Daoy (cell line): ENCODE results near the gene APBB1IP. TPM values are rescaled to one million over a fixed set of nuclear protein-coding genes. Genes with fewer than 3 reads are reported as not detected.
"Not testable (repeated sequence)": the region's sequence is repeated elsewhere in the genome, so short reads cannot be mapped to it uniquely, and the experiment has no call there.

Experiments used
- DNase-seq: peaks from one replicate; pipeline ENCODE4 v3.0.0-alpha.2; 2015; ENCODE audit warnings: low read depth
- total RNA-seq: library from RNA; depleted of rRNA; stranded (reverse); fragments of >200 nt; shearing (Covaris generic); gene quantifications from 2 replicates; pipeline ENCODE4 v1.2.3, GENCODE V29; 2014; rRNA removed

APBB1IP gene, protein sequence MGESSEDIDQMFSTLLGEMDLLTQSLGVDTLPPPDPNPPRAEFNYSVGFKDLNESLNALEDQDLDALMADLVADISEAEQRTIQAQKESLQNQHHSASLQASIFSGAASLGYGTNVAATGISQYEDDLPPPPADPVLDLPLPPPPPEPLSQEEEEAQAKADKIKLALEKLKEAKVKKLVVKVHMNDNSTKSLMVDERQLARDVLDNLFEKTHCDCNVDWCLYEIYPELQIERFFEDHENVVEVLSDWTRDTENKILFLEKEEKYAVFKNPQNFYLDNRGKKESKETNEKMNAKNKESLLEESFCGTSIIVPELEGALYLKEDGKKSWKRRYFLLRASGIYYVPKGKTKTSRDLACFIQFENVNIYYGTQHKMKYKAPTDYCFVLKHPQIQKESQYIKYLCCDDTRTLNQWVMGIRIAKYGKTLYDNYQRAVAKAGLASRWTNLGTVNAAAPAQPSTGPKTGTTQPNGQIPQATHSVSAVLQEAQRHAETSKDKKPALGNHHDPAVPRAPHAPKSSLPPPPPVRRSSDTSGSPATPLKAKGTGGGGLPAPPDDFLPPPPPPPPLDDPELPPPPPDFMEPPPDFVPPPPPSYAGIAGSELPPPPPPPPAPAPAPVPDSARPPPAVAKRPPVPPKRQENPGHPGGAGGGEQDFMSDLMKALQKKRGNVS
- total RNA-seq = not detected in 2 replicates

DNA sequence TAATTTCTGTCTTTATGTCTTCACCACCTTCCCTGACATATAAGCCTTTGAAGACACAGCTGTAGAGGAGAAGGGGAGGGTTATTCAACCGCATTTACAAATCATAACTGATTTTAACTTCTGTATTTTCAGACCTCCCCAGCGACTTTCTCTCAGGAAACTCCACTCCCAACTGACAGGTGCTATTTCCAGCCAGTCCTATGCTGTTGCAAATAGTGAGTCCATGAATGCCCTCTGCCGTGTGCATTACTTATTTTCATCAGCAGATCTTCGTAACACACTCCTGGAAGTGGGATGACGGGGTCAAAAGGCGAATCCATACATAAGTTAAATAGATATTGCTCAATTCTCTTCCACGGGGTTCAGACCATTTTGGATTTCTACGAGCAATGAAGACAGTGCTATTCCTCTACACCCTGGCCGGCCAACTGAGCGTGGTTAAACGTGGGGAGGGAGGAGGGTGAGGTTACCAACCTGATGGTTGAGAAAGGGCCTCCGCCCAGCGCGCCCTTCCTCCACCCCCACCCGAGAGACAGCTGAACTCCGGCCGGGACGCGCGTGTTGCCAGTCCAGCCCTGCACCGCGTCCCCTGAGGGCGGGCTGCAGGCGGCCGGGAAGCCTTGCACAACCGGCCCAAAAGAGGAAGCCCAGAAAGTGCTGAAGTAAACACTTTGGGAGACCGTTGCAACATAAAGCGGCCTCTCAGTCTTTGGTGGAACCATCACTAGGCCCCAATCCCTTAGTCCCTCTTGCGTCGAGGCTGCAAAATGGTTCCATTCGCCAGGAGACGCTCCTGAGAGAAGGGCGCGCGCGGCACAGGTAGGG is at the start of gene APBB1IP:
APBB1IP (plus strand) TSS at position 705 of the 825 bp plus-strand sequence. CDS start 53,986 bp downstream, outside the sequence.
- DNase-seq = no peak

DNA sequence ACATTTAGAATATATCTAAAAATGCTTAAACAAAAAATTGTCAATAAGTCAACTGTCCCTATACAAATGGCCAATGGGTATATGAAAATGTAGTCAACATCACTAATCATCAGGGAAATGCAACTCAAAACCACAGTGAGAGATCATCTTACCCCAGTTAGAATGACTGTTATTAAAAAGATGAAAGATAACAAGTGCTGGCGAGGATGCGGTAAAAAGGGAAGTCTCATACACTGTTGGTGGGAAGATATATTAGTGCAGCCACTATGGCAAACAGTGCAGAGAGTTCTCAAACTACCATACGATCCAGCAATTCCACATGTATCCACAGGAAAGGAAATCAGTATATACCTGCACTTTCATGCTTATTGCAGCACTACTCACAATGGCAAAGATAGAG is 48.6 kb upstream of the APBB1IP start:
- no peak for DNase-seq

DNA sequence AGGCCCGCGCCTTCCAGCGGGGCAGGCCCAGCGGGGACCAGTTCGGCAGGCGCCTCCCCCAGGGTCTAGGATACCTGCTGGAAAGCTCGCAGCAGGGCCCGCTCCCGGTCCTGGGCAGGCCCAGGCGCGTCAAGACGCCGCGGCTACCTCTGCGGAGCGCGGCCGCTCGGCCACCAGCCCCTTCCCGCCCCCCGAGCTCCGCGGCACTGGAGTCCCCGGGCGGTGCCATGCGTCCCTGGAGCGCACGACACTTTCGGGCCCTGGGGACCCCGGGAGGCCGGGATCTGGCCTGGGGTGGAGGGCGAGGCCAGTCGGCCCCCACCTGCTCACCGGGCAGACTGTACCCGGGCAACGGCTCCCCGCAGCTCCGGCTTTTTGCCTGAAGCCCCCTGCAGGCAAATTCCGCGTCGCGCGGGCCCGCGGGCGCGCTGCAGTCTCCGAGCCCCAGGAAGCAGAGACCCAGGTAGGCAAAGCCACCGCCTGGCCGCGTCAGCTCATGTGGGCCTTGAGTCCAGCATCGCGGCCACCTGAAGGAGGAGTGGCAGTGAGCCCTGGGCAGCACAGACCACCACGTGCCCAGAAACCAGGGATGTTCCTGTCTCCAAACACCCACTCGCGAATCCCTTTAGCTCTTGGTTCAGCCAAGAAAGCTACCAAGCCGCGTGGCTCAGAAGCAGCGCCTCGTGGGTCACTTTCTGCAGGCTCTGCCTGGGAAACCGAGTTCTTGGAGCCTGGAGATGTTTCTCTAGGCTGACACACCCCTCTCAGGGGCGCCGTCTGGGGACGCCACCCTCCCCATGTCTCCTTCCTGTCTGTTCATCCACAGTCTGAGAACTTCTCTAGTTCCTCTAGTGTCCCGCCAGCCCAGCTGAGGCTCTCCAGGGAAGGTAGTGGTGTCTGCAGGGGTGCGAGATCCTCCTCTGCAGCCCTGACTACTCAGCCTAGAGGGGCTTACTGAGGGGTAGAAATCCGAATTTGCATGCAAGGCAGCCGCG is 46.1 kb upstream of the APBB1IP start:
- peak; percentile 2 for DNase-seq

DNA sequence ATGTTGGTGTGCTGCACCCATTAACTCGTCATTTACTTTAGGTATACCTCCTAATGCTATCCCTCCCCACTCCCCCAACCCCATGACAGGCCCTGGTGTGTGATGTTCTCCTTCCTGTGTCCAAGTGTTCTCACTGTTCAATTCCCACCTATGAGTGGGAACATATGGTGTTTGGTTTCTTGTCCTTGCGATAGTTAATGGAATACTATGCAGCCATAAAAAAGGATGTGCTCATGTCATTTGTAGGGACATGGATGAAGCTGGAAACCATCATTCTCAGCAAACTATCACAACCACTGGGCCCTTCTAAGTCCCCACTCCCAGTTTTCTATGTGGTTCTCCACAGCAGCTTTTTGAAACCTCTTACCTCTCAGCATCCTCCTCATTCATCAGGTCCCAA is 39.8 kb upstream of the APBB1IP start:
- DNase-seq = not testable (repeated sequence)

DNA sequence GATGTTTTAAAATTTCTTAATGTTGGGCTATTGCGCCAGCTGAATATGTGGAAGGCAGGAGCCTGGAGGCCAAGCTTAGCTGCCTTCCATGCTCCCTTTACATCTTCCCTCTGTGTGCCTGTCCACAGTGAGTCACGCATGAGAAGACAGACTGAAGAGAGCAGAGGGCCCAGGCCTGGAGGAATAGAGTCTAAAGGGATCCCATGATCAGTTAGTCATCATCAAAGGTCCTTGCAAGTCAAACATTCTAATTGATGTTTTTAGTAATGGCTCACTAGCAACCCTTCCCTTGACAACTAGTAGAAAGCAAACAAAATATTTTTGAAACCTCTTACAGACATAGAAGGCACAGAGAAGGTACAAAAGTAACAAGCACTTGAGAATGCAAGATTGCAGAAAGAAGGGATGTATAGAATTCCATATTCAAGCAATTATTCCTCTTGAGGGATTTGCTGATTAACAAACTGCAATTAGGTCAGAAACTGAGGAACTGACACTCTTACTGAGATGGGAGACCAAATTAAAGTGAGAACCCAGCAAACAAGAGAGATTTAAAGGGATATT is 30.7 kb upstream of the APBB1IP start:
- DNase-seq = peak; percentile 66

DNA sequence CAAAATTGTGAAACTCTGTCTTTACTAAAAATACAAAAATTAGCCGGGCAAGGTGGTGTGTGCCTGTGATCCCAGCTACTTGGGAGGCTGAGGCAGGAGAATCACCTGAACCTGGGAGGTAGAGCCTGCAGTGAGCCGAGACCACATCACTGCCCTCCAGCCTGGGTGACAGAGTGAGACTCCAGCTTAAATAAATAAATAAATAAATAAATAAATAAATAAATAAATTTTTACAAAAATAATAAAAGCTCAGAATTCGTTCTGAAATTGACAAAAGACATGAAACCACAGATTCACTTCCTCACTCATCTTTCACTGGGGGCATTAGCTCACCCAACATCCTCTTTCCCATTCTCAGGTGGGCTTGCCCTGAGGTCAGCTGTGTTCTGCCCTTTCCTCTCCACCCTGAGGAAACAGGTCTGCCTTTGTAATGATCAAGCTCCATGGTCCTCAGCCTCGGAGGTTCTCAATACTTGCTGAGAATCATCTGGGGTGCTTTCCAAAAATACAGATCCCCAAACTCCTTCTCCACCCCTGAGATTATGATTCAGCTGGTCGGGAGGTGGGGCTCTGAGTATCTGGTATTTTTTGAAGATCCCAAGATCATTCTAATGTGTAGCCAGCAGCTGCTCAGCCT is 29.2 kb upstream of the APBB1IP start:
- no peak for DNase-seq

DNA sequence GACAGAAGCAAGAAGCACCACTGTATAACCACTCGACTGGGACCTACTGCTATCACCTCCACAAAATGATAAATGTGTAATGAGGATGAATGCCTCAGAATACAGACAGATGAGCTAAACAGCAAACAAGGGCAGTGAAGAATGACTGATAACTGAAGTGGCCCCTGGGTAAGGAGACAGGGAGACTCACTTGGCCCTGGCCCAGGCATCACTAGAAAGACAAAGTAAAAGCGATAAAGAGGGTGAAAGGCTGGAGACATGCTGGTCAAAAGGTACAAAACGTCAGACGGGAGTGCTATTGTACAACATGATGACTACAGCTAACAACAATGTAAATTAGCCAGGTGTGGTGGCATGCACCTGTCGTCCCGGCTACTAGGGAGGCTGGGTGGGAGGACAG is 27.8 kb upstream of the APBB1IP start:
- no peak for DNase-seq

DNA sequence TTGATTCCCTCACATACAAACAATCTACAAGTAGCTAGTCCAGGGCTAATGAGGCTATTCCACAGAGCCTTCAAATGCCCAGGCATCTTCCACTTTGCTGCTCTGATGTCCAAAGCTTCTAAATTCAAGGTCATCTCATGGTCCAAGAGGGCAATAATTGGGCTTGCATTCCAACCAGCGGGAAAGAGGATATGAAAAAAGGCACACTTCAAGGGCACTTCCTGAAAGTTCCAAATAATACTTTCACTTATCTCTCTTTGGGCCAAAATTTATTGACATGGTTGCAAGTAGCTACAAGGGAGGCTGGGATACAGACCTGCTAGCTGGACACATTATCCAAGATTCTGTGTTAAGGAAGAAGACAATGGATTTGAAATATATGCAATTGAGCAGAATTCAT is 25.2 kb upstream of the APBB1IP start:
- no peak for DNase-seq

DNA sequence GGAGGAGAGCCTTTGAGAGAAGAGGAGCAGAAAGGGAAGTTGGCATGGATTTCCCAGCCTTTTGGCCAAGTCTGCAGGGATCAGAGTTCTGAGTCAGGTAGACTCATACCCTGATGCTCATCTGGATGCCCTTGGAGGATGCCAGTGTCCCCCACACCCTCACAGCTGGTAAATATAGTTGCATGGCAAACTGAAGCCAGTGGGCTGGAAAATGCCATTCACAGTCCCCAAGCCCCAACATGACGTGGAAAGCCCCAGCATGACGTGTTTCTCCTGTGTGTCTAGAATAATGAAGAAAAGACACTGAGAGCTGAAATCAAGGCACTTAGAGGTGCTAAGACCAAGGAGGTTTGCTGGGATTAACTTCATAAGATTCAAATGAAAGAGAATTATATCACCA is 24.8 kb upstream of the APBB1IP start:
- no peak for DNase-seq

DNA sequence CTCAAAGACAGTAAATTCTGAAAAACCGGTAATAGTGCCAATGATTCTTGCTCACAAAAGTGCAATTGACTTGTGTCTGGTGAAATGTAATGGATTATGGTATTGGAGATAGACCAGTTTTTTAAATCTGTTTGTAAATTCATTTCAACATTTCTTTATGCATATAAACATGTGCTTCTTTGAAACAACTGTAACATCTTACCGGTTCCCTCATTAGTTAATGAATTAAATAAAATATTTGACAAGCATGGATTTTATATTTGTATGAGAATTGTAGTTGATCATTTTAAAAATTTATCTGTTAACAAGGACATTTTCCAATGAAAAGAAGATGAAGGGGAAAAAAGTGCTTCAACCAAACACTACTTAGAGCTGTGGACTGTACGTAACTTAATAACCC is 21.0 kb upstream of the APBB1IP start:
- no peak for DNase-seq

DNA sequence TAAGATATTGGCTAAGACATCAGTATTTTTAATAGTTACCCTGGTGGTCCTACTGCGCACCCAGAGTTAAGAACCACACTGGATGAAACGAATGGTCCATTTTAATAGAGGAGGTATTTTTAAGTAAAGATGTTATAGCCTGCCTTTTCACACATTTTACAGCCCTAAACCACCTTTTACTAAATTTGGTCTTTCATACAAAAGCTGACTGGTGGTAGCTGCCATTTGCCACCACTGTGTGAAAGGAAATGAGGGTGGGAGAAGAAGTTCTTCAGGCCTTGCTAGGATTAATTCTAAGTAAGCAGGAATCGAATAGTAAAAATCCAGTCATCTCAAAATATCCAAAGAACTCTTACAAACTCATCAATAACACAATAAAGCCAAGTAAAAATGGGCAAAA is 15.2 kb upstream of the APBB1IP start:
- DNase-seq = no peak

DNA sequence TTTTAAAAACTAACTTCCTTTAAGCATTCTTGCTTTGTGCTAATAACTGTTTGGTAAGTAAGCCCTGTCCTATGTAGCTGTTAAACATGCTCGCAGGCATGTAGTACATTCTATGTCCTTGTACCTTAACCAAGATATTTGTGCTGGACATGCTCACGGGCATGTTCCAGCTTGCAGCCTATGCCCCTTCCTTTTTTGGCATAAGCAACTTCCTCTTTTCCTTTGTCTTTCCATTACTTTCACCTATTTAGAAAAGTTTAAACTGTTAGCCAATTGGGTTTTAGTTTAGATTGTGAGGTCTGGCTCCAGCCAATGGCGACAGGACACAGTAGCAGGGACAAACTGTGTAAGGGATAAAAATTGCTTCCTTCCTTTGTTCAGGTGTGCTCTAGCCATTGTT is 14.4 kb upstream of the APBB1IP start:
- no peak for DNase-seq

DNA sequence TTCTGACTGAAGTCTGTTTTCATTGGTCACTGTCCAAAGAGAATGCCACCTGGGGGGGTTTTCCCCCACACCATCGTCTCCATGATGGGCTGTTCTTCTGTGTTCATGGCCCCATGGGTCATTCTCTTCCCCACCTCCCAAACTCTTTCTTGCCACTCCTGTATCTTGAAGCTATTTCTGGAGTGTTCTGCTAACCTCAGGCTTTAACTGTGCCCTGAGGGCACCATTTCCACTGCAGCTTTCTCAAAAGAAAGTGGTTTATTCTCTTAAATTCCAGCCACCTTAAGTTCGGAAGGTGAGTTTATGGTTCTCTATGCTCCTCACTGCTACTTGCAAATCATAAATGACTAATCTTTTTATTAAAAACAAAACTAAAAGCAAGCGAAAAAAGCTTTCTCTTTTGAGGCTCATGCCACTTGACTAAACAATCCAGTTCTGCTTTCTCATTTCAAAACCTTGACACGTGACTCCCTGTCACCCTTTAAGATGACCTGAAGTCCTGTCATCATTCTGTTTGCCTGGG is 7.4 kb upstream of the APBB1IP start:
- DNase-seq = no peak

DNA sequence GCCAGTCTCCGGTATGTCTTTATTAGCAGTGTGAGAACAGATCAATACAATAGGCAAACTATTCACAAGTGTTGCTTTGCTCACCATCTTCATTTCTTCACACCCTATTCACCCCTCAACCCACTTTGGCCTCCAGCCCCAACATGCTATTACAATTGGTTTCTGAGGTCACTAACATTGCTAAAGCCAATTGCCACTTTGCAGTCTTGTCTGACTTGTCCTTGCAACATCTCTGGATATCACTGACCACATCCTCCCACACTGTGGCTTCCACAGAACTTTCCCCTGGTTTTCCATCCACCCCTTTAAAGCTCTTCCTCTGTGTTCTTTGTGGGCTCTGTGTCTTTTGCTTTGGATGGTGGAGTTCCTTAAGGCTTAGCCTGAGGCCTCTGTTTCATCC is 5.2 kb upstream of the APBB1IP start:
- DNase-seq = no peak

DNA sequence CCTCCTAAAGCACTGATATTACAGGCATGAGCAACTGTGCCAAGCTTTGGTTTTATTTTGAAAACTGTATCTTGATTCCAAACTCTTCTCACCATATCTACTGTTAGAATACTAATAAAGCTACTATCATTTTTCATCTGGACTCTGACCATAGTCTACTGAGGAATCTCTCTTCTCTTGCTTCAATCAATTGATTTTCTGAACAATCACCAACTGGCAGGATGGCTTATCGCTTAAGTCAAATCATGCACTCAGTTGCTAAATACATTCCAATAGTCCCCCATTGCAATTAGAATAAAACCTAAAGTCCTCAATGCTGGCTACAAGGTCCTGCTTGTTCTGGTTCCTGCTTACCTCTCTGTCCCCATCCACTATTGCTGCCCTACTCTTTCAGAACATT is 2.3 kb upstream of the APBB1IP start:
- no peak for DNase-seq

DNA sequence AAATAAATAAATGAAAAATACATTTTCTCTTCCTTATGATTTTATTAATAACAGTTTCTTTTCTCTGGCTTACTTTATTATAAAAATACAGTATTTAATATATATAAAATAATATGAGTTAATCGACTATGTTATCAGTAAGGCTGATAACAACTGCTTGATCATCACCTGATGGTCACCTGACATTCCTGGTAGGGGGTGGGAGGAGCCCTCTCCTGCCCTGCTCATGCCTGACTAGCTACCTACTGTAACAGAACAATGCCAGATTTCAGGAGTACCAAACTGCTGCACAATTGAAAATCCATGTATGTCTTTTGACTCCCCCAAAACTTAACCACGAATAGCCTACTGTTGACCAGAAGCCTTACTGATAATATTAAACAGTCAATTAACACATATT is 1.3 kb upstream of the APBB1IP start:
- DNase-seq = no peak

DNA sequence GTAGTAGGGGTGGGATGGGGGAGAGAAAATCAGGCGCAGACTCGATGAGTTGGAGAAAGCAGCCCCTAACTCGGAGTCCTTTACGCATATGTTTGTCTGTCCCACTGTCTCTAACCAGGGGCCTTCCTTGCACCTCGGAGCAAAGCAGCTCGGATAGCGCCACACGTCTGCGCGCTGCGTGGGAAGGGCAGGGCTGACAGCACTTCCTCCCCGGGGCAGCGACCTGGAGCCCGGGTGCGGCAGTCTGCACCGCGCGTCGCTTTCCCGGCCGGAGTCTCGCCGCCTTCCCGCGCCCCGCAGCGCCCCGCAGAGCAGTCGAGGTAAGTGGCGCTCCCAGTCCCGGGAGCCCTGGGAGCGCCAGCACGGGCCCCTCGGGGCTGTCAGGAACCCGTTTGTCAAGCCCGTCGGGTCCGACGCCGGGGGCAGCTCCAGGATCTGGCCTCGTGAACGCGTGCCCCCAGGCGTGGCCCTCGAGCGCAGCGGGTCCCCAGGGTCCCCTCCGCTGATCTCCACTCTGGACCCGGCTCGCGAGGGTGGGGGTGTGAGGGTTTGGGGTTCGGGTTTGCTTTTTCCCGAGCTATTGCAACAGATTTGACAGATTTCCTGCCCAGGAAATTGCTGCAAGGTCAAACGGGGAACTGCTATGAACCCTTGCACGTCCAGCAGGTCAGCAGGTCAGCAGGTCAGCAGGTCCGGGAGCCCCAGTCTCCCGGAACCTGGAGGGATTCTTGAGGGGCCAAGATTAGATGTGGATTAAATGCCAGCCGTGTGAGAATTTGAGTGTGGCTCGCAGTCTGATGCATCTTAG is 597 bp downstream of the APBB1IP start:
- DNase-seq = no peak

DNA sequence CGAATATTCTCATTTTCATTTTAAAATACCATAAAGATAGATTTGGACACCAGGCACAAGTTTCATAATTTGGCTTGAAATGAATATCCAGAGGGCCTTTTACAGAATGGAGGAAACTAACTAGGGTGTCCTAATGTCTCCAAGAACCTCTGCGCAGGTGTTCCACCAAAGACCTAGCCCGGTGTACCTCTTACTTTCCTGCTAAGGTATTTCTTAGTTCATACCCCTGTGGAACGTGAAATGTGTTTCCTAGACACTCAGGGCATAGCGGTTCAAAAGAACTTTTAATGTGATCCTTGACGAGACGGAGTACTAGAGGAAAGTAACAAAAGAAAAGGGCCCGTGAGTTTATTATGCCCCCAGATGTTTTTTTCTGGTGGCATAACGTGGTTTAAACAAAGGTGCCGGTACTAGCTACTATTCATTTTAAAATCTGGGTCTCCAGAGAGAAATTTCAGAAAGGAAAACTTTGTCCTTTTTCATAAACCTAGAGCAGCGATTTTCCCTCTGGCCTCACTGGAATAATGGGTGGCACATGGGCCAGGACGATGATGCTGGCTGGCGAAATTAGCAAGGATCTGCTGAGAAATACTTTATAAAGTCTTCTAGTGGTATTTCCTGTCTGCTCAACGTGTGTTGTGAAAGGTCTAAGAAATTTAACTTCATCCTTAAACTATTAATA is 1.4 kb downstream of the APBB1IP start:
- no peak for DNase-seq

DNA sequence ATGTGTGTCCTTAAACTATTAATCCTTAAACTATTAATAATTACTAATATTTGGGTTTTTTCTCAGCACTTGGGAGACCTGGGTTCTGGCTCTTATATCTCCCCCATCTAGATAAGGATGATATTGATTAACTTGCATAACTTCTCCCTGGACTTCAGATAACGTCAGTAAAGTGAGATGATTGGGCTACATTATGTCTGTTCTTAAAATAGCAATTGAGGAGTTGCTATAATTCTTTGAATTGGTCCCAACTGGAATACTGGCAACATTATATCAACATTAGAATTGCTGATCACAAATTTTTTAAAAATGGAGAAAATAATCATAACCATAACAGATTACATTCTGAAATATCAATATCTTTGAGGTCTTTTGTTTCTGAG is 1.9 kb downstream of the APBB1IP start:
- DNase-seq = no peak
